ENCODE measurements around the gene ZBTB7C. TPM values are rescaled to one million over a fixed set of nuclear protein-coding genes. Genes with fewer than 3 reads are reported as not detected.

Gene ZBTB7C
- total RNA-seq, 1 experiment from 2014 or later = 0.32 TPM

DNA sequence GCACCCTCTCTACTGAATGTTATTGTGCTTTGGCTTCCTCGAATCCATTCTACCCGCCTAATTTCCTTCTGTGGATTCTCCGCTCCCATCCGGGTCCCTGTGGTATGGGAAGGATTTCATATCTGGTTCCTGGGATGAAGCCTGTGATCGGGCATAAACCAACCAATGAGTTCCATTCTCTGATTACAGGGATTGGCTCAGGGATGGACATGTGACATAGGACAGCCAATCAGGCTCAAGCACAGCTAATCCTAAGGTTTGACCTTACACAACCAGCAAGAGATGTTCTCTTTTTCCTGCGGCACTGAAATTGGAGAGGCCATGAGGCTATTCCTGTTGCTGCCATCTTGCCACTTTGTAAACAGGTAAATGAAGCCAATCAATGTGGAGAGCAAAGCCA, 310.6 kb downstream of the ZBTB7C start:
- Histone ChIP-seq H3K4me3 (ENCODE audit: low read depth, low read length, poor library complexity, severe bottlenecking) (no peak overlapping the region), H3K27me3 (replicated peaks; ENCODE audit: insufficient read depth, low read depth, low read length, poor library complexity) (peaks cover 14% of the 10 kb centered on the region), H3K36me3 (ENCODE audit: insufficient read depth, low read length, poor library complexity, severe bottlenecking) (no peaks in the 10 kb centered on the region), H3K4me1 (ENCODE audit: insufficient read depth, low read length, poor library complexity, severe bottlenecking) (no peaks in the 10 kb centered on the region), H3K9me3 (ENCODE audit: low read depth, low read length, poor library complexity, severe bottlenecking) (no peaks in the 10 kb centered on the region), H3K27ac (ENCODE audit: low read depth, low read length, poor library complexity, severe bottlenecking) (no peak overlapping the region)
- intact Hi-C loops (cut with micrococcal nuclease; ENCODE audit: unreplicated experiment) = no loop called here
- ChIA-PET CTCF (no interaction called here), POLR2A (ENCODE audit: low non-redundant PET) (no interaction called here)
- BruUV-seq (replicated peaks) = no TSS peak
- TF ChIP-seq CTCF (conservative IDR thresholded peaks at IDR 0.05; ENCODE audit: low read depth, low read length) = no peak
- TF ChIP-seq EZH2 (IDR thresholded peaks at IDR 0.05; ENCODE audit: borderline replicate concordance, low read depth, low read length, poor library complexity, severe bottlenecking) = no peak
- no peak for DNase-seq (ENCODE audit: low spot score)

DNA sequence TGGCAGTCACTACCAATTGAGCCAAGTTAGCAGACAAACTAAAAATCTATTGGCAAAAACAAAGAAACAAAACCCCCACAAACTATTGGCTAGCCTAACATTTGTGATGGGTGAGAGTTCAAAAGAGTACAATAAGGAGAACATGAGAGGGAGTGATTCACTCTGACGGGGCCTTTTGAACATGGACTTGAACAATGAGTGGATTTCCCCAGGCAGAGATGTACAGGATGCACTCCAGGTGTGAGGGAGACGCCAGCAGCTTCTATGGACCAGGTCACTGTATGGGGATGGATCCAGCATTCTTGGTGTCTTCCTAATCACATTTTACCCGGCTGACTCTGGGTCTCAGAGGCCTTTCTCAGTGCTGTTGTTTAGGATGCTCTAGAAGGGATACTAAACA, 311.2 kb downstream of the ZBTB7C start:
- Histone ChIP-seq H3K27me3 (replicated peaks; ENCODE audit: insufficient read depth, low read depth, low read length, poor library complexity) (peaks cover 10% of the 10 kb centered on the region), H3K27ac (ENCODE audit: low read depth, low read length, poor library complexity, severe bottlenecking) (no peak overlapping the region), H3K4me1 (ENCODE audit: insufficient read depth, low read length, poor library complexity, severe bottlenecking) (no peaks in the 10 kb centered on the region), H3K9me3 (ENCODE audit: low read depth, low read length, poor library complexity, severe bottlenecking) (no peaks in the 10 kb centered on the region), H3K4me3 (ENCODE audit: low read depth, low read length, poor library complexity, severe bottlenecking) (no peak overlapping the region), H3K36me3 (ENCODE audit: insufficient read depth, low read length, poor library complexity, severe bottlenecking) (no peaks in the 10 kb centered on the region)
- TF ChIP-seq CTCF (conservative IDR thresholded peaks at IDR 0.05; ENCODE audit: low read depth, low read length) = no peak
- no peak for TF ChIP-seq EZH2 (IDR thresholded peaks at IDR 0.05; ENCODE audit: borderline replicate concordance, low read depth, low read length, poor library complexity, severe bottlenecking)
- no peak for DNase-seq (ENCODE audit: low spot score)
- ChIA-PET POLR2A (ENCODE audit: low non-redundant PET) (no interaction called here), CTCF (no interaction called here)
- no TSS peak for BruUV-seq (replicated peaks)
- intact Hi-C loops (cut with micrococcal nuclease; ENCODE audit: unreplicated experiment) = no loop called here

GRCh38 chr18:48095726-48096125, 313.5 kb downstream of the ZBTB7C start:
- BruUV-seq (replicated peaks) = no TSS peak
- ChIA-PET POLR2A (ENCODE audit: low non-redundant PET) (no interaction called here), CTCF (no interaction called here)
- Histone ChIP-seq H3K9me3 (ENCODE audit: low read depth, low read length, poor library complexity, severe bottlenecking) (no peaks in the 10 kb centered on the region), H3K27me3 (replicated peaks; ENCODE audit: insufficient read depth, low read depth, low read length, poor library complexity) (peaks cover 6% of the 10 kb centered on the region), H3K4me1 (ENCODE audit: insufficient read depth, low read length, poor library complexity, severe bottlenecking) (no peaks in the 10 kb centered on the region), H3K27ac (ENCODE audit: low read depth, low read length, poor library complexity, severe bottlenecking) (no peak overlapping the region), H3K36me3 (ENCODE audit: insufficient read depth, low read length, poor library complexity, severe bottlenecking) (no peaks in the 10 kb centered on the region), H3K4me3 (ENCODE audit: low read depth, low read length, poor library complexity, severe bottlenecking) (no peak overlapping the region)
- no peak for DNase-seq (ENCODE audit: low spot score)
- intact Hi-C loops (cut with micrococcal nuclease; ENCODE audit: unreplicated experiment) = no loop called here
- TF ChIP-seq EZH2 (IDR thresholded peaks at IDR 0.05; ENCODE audit: borderline replicate concordance, low read depth, low read length, poor library complexity, severe bottlenecking) = no peak
- no peak for TF ChIP-seq CTCF (conservative IDR thresholded peaks at IDR 0.05; ENCODE audit: low read depth, low read length)
